Limb (tissue), 2 donors: ENCODE results near the gene WDR93.

Experiments
- DNase-seq, 2 donors: peaks; one replicate each; pipeline ENCODE4 v3.0.0-alpha.2; 2016; ENCODE audit errors: extremely low spot score in 2 of 2

Gene WDR93

DNA sequence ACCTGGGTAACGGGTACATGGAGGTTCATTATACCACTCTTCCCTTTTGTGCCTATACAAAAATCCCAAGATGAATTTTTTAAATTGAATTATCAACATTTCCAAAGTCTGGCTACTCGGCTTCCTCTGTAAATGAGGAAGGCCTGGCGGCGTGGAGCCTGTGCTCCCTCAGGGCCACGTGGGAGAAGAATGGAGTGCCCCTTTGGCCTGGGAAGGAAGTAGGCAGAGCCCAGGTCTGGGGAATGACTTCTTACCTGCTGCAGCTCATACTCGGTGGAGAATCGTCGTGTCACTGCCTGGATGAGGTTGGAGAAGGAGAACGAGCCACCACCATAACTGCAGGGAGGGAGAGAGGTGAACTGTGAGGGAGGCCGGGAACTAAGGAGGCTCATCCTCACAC, 99.6 kb downstream of the WDR93 start:
- DNase-seq, result no peak

DNA sequence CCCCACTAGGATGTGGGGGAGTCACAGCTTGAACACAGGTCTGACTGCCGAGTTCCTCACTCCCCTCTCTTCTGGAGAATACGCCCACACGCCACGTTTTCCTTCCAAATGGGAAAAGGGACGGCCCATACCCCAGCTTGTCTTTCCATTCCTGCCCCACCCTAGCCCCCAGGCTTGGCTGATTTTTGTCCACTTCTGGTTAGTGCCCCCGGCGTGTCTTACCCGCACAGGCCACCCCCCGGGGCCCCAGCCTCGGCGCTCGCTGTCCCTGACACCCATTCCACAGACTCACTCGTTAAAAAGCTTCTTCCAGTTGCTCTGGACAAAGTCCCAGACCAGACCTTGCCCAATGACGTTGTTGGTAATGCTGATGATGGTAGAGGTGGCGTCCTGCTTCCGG, 100.0 kb downstream of the WDR93 start:
- no peak for DNase-seq

DNA sequence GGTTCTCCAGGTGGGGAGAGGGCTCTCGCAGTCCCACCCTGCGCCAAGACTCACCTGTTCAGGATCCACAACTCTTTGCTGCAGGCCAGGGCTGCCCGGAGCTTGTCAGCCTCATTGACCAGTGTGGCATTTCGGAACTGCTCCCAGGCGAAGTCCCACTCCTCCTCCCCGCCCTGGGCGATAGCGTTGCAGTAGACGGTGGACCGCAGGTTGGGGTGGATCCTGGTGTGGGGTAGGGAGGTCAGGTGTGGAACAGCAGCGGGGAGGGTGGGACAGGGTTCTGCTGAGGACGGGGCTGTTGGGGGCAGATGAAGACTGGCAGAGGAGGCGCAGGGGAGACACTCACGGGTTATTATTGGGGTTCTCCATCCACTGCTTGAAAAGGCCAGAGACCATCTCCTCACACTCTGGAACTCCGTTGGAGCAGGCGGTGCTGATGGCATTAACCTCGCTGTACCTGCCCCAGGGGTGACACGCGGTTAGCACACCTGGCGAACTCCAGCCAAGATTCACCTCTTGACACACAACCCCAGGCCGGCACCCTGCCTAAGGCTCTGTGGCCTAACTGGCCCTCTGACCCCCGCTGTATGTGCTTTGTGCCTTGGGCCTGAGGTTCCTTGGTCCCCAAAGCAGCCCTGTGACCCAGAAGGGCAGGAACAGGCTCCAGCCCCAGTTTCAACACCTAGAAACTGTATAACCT, 101.6 kb downstream of the WDR93 start:
- DNase-seq, result no peak
